Liver (tissue), 9 donors: ENCODE results near the gene DNMT1. TPM values are rescaled to one million over a fixed set of nuclear protein-coding genes. Genes with fewer than 3 reads are reported as not detected.

Experiments
- DNase-seq: peaks from one replicate; pipeline ENCODE4 v3.0.0-alpha.2; 2017; ENCODE audit warnings: low spot score
- H3K27ac ChIP-seq, 2 donors: one replicate each; pipeline ENCODE4 v1.7.0; 2013; ENCODE audit warnings: inconsistent platforms in 2 of 2, low read length in 2 of 2, control low read depth in 1 of 2, low read depth in 1 of 2, mild to moderate bottlenecking in 1 of 2
- H3K27me3 ChIP-seq, 4 donors: one replicate each; pipeline versions ENCODE4 v1.6.1 to v1.7.0; 2013; ENCODE audit warnings: low read length in 3 of 4, inconsistent platforms in 1 of 4, mild to moderate bottlenecking in 1 of 4, moderate library complexity in 1 of 4; ENCODE audit not compliant: control insufficient read depth in 4 of 4, insufficient read depth in 4 of 4
- H3K36me3 ChIP-seq, 4 donors: one replicate each; pipeline versions ENCODE4 v1.6.1 to v1.7.0; 2013; ENCODE audit warnings: low read length in 3 of 4, mild to moderate bottlenecking in 3 of 4, low read depth in 1 of 4, moderate library complexity in 1 of 4; ENCODE audit not compliant: control insufficient read depth in 4 of 4, insufficient read depth in 3 of 4
- H3K4me1 ChIP-seq, 4 donors: one replicate each; pipeline versions ENCODE4 v1.6.1 to v1.7.0; 2013; ENCODE audit warnings: low read length in 3 of 4, mild to moderate bottlenecking in 3 of 4, moderate library complexity in 1 of 4; ENCODE audit not compliant: control insufficient read depth in 4 of 4, insufficient read depth in 4 of 4
- H3K4me3 ChIP-seq, 3 donors: one replicate each; pipeline versions ENCODE4 v1.6.1 to v1.7.0; 2013; ENCODE audit warnings: low read length in 3 of 3, control low read depth in 1 of 3, low read depth in 1 of 3, mild to moderate bottlenecking in 1 of 3
- H3K9ac ChIP-seq, 2 donors: one replicate each; pipeline ENCODE4 v1.7.0; 2013; ENCODE audit warnings: low read length in 2 of 2, mild to moderate bottlenecking in 2 of 2, moderate library complexity in 2 of 2, control low read depth in 1 of 2, low read depth in 1 of 2
- H3K9me3 ChIP-seq, 4 donors: one replicate each; pipeline versions ENCODE4 v1.6.1 to v1.7.0; 2013; ENCODE audit warnings: low read length in 3 of 4; ENCODE audit not compliant: control insufficient read depth in 4 of 4
- ATF3 ChIP-seq: IDR thresholded peaks from 2 replicates; pipeline ENCODE4 v1.6.1; 2016; ENCODE audit warnings: antibody characterized with exemption
- EGR1 ChIP-seq, 2 donors: IDR thresholded peaks; 2 replicates each; pipeline ENCODE4 v1.6.1; 2016 to 2018; ENCODE audit warnings: antibody characterized with exemption in 2 of 2, low read depth in 2 of 2
- FOXA1 ChIP-seq: IDR thresholded peaks from 2 replicates; pipeline ENCODE4 v1.6.1; 2016; ENCODE audit warnings: antibody characterized with exemption
- FOXA2 ChIP-seq: IDR thresholded peaks from 2 replicates; pipeline ENCODE4 v1.6.1; 2016; ENCODE audit warnings: antibody characterized with exemption
- GABPA ChIP-seq, 2 donors: IDR thresholded peaks in 1 of 2; conservative IDR thresholded peaks in 1 of 2; 2 replicates each; pipeline ENCODE4 v1.6.1; 2016; ENCODE audit warnings: antibody characterized with exemption in 2 of 2, mild to moderate bottlenecking in 1 of 2, moderate library complexity in 1 of 2
- HNF4A ChIP-seq, 2 donors: conservative IDR thresholded peaks; 2 replicates each; pipeline ENCODE4 v1.6.1; 2016; ENCODE audit warnings: antibody characterized with exemption in 2 of 2, mild to moderate bottlenecking in 2 of 2
- HNF4G ChIP-seq: IDR thresholded peaks from 2 replicates; pipeline ENCODE4 v1.6.1; 2016; ENCODE audit warnings: antibody characterized with exemption
- JUND ChIP-seq, 2 donors: IDR thresholded peaks; 2 replicates each; pipeline ENCODE4 v1.6.1; 2016; ENCODE audit warnings: antibody characterized with exemption in 2 of 2
- NR2F2 ChIP-seq: IDR thresholded peaks from 2 replicates; pipeline ENCODE4 v1.6.1; 2016; ENCODE audit warnings: antibody characterized with exemption
- RAD21 ChIP-seq, 2 donors: IDR thresholded peaks; 2 replicates each; pipeline ENCODE4 v1.6.1; 2016; ENCODE audit warnings: antibody characterized with exemption in 2 of 2, mild to moderate bottlenecking in 2 of 2
- REST ChIP-seq: IDR thresholded peaks from 2 replicates; pipeline ENCODE4 v1.6.1; 2016; ENCODE audit warnings: antibody characterized with exemption, mild to moderate bottlenecking
- RXRA ChIP-seq, 2 donors: IDR thresholded peaks; 2 replicates each; pipeline ENCODE4 v1.6.1; 2017 to 2018; ENCODE audit warnings: antibody characterized with exemption in 2 of 2, mild to moderate bottlenecking in 1 of 2
- SP1 ChIP-seq: IDR thresholded peaks from 2 replicates; pipeline ENCODE4 v1.6.1; 2018; ENCODE audit warnings: antibody characterized with exemption, mild to moderate bottlenecking
- TAF1 ChIP-seq: conservative IDR thresholded peaks from 2 replicates; pipeline ENCODE4 v1.6.1; 2016; ENCODE audit warnings: antibody characterized with exemption, mild to moderate bottlenecking
- YY1 ChIP-seq: IDR thresholded peaks from 2 replicates; pipeline ENCODE4 v1.6.1; 2016; ENCODE audit warnings: antibody characterized with exemption, mild to moderate bottlenecking
- WGBS: extraction: QIAGEN DNeasy Blood & Tissue Kit; methylation state at CpG from one replicate; pipeline ENCODE4 v1.1.7; 2013; 5-methylcytosine and 5-hydroxymethylcytosine counted together
- polyA plus RNA-seq, 2 donors: library from polyadenylated mRNA; stranded (reverse) in 1 of 2; unstranded in 1 of 2; fragments of 200-250 nt in 1 of 2; fragments of >200 nt in 1 of 2; fragmentation: Nextera tagmentation in 1 of 2; extraction: Ambion mirVana in 1 of 2; gene quantifications; one replicate each; pipeline versions ENCODE4 v1.2.1 to v1.2.3, GENCODE V29; 2013 to 2015
- total RNA-seq, 2 donors: library from RNA; depleted of rRNA; stranded (reverse); fragments of >200 nt; gene quantifications; one replicate each; pipeline ENCODE4 v1.2.3, GENCODE V29; 2014
- TF ChIP-seq, protein P1 (sequence below): IDR thresholded peaks from 2 replicates; pipeline ENCODE4 v1.6.1; 2016; ENCODE audit warnings: antibody characterized with exemption
- TF ChIP-seq, protein P2 (sequence below): fragments of 150-350 bp; IDR thresholded peaks from 2 replicates; pipeline ENCODE4 v1.5.1; 2017; ENCODE audit warnings: improper control_type of control experiment, low read depth, low read length; ENCODE audit not compliant: missing input control
- TF ChIP-seq, protein P3 (sequence below): IDR thresholded peaks from 2 replicates; pipeline ENCODE4 v1.6.1; 2016; ENCODE audit warnings: antibody characterized with exemption
- donor health status: healthy.
- donor health status: healthy.
- donor health status: healthy.
- donor health status: healthy.
- donor health status: healthy.

Gene DNMT1
- total and polyA plus RNA-seq, 4 donors: 8.7 to 47.1 (median 20.0) TPM

DNA sequence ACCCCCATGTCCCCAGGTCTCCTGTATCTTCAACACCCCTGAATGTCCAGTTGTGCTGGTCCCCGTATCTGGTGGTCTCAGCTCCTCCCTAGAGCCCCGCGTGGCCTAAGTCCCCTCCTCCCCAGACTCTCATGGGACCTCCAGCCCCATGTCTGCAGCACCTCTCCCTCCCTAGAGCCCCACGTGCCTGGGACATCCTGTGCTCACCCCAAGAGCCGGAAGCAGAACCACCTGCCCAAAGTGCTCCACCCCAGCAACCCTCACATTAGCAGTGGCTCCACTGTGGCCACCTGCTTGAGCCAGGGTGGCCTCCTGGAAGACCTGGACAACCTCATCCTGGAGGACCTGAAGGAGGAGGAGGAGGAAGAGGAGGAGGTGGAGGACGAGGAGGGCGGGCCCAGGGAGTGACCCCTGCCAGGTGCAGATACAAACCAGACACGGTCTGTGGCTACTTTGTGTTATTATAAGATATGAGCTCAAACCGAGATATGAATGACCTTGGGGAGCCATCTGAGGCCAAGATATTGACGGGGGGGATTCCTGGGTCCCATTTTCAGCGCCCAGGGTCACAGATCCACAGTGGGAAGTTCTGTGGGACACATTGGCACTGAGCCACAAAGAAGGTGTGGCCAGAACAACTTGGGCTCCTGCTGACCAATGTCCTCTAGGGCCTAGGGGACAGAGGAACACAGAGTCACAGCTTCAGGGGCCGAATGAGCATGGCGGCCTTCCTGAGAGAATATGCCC lies 102.7 kb downstream of the DNMT1 start:
- TF ChIP-seq FOXA1: no peak
- no peak for TF ChIP-seq RXRA (IDR thresholded peaks at IDR 0.05)
- TF ChIP-seq RAD21 (IDR thresholded peaks at IDR 0.05): no peak
- no peak for TF ChIP-seq HNF4A (conservative IDR thresholded peaks at IDR 0.05)
- TF ChIP-seq HNF4G: no peak
- no peak for TF ChIP-seq FOXA2
- no peak for TF ChIP-seq JUND (IDR thresholded peaks at IDR 0.05)
- no peak for TF ChIP-seq GABPA (IDR thresholded peaks at IDR 0.05 in 1 of 2, conservative IDR thresholded peaks at IDR 0.05 in 1 of 2)
- TF ChIP-seq, protein P1, sequence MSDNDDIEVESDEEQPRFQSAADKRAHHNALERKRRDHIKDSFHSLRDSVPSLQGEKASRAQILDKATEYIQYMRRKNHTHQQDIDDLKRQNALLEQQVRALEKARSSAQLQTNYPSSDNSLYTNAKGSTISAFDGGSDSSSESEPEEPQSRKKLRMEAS: no peak
- TF ChIP-seq, protein P2, sequence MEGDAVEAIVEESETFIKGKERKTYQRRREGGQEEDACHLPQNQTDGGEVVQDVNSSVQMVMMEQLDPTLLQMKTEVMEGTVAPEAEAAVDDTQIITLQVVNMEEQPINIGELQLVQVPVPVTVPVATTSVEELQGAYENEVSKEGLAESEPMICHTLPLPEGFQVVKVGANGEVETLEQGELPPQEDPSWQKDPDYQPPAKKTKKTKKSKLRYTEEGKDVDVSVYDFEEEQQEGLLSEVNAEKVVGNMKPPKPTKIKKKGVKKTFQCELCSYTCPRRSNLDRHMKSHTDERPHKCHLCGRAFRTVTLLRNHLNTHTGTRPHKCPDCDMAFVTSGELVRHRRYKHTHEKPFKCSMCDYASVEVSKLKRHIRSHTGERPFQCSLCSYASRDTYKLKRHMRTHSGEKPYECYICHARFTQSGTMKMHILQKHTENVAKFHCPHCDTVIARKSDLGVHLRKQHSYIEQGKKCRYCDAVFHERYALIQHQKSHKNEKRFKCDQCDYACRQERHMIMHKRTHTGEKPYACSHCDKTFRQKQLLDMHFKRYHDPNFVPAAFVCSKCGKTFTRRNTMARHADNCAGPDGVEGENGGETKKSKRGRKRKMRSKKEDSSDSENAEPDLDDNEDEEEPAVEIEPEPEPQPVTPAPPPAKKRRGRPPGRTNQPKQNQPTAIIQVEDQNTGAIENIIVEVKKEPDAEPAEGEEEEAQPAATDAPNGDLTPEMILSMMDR: no peak
- no peak for TF ChIP-seq TAF1
- TF ChIP-seq SP1: no peak
- no peak for TF ChIP-seq REST
- no peak for TF ChIP-seq YY1
- TF ChIP-seq ATF3: no peak
- TF ChIP-seq EGR1 (IDR thresholded peaks at IDR 0.05; ENCODE audit: low read depth in 2 of 2): no peak
- no peak for TF ChIP-seq NR2F2
- TF ChIP-seq, protein P3, sequence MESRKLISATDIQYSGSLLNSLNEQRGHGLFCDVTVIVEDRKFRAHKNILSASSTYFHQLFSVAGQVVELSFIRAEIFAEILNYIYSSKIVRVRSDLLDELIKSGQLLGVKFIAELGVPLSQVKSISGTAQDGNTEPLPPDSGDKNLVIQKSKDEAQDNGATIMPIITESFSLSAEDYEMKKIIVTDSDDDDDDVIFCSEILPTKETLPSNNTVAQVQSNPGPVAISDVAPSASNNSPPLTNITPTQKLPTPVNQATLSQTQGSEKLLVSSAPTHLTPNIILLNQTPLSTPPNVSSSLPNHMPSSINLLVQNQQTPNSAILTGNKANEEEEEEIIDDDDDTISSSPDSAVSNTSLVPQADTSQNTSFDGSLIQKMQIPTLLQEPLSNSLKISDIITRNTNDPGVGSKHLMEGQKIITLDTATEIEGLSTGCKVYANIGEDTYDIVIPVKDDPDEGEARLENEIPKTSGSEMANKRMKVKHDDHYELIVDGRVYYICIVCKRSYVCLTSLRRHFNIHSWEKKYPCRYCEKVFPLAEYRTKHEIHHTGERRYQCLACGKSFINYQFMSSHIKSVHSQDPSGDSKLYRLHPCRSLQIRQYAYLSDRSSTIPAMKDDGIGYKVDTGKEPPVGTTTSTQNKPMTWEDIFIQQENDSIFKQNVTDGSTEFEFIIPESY: no peak
- Histone ChIP-seq H3K27me3 (no peaks in the 10 kb centered on the region), H3K4me1 (peaks cover 22 to 67% (median 53%) of the 10 kb centered on the region in 4 donors), H3K36me3 (peaks cover 14 to 33% (median 25%) of the 10 kb centered on the region in 4 donors), H3K9me3 (no peaks in the 10 kb centered on the region), H3K9ac (no peak overlapping the region), H3K27ac (peak overlapping the region; percentile 82 to 85), H3K4me3 (peak overlapping the region in 1 of 3 donors; percentile 38)
- WGBS: 71% methylated on average over 13 of the region's 13 CpGs
- no peak for DNase-seq
